ENCODE data around the gene TRPM3.

DNA sequence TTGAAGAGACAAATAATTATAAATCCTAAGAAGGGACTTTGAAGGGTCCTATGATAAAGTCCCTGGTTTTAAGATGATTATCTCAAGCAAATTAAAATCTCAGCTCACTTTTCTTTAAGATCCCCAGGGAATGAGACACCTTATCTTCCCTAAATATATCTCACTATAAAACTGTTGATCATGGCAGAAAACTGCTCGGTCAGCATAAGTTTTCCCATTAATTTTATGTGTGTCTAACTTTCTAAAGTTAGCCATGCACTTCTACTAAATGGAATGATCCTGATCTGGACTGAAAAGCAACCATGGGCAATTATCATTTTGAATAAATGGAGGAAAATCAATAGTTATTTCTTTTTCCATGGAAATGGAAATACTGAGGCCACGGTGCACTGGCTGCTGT lies 314.5 kb downstream of the TRPM3 start:
- no peak for TF ChIP-seq EZH2 (IDR thresholded peaks at IDR 0.05)
- no peak for TF ChIP-seq POLR2AphosphoS5 (IDR thresholded peaks at IDR 0.05; ENCODE audit: borderline replicate concordance, low read depth, low read length)
- no peak for TF ChIP-seq FOXP2 (optimal IDR thresholded peaks at IDR 0.05; ENCODE audit: control extremely low read depth, extremely low read length, insufficient read depth)
